A673 (cell line): ENCODE measurements around the gene FUT2. TPM values are rescaled to one million over a fixed set of nuclear protein-coding genes. Genes with fewer than 3 reads are reported as not detected.
A peak's percentile ranks its signal among the peaks of the same experiment; 100 is the strongest.

Experiments
- BruUV-seq: library from RNA; stranded (reverse); fragments of 400-500 nt; replicated peaks from 2 replicates; lab custom pipeline; 2021; lab: Mats Ljungman, UMichigan
- CTCF ChIA-PET: fragments of 300-600 bp; sonication (Branson Sonifier 250); formaldehyde crosslinking; loops from one replicate; lab custom pipeline; 2022; ENCODE audit warnings: antibody characterized with exemption; lab: Charles Lee
- POLR2A ChIA-PET: fragments of 300-600 bp; sonication (Branson Sonifier 250); formaldehyde crosslinking; loops from one replicate; lab custom pipeline; 2022; ENCODE audit warnings: antibody characterized with exemption; ENCODE audit not compliant: low non-redundant PET; lab: Charles Lee
- DNase-seq: peaks from one replicate; pipeline ENCODE4 v3.0.0-alpha.2; 2015; ENCODE audit warnings: low spot score
- H3K27ac ChIP-seq: fragments of 200-600 bp; sonication (generic); 2 replicates; pipeline ENCODE4 v1.5.1; 2016; ENCODE audit warnings: mixed run types, low read depth, mild to moderate bottlenecking, mixed read lengths, antibody characterized with exemption, low read length; ENCODE audit not compliant: poor library complexity, severe bottlenecking
- H3K27me3 ChIP-seq: fragments of 200-600 bp; sonication (generic); replicated peaks from 2 replicates; pipeline ENCODE4 v1.6.1; 2017; ENCODE audit warnings: mixed run types, low read depth, mild to moderate bottlenecking, mixed read lengths, antibody characterized with exemption, low read length; ENCODE audit not compliant: insufficient read depth, poor library complexity
- H3K36me3 ChIP-seq: fragments of 200-600 bp; sonication (generic); 2 replicates; pipeline ENCODE4 v1.6.1; 2016; ENCODE audit warnings: mixed run types, mild to moderate bottlenecking, mixed read lengths, antibody characterized with exemption, low read length; ENCODE audit not compliant: insufficient read depth, poor library complexity, severe bottlenecking
- H3K4me1 ChIP-seq: fragments of 200-600 bp; sonication (generic); 2 replicates; pipeline ENCODE4 v1.6.1; 2017; ENCODE audit warnings: mixed run types, mild to moderate bottlenecking, mixed read lengths, antibody characterized with exemption, low read length; ENCODE audit not compliant: insufficient read depth, poor library complexity, severe bottlenecking
- H3K4me3 ChIP-seq: fragments of 200-600 bp; sonication (generic); 2 replicates; pipeline ENCODE4 v1.5.1; 2016; ENCODE audit warnings: low read depth, mixed run types, mild to moderate bottlenecking, mixed read lengths, low read length; ENCODE audit not compliant: poor library complexity, severe bottlenecking
- H3K9me3 ChIP-seq: fragments of 200-600 bp; sonication (generic); 2 replicates; pipeline ENCODE4 v1.6.1; 2016; ENCODE audit warnings: mixed run types, low read depth, mild to moderate bottlenecking, mixed read lengths, antibody characterized with exemption, low read length; ENCODE audit not compliant: poor library complexity, severe bottlenecking
- CTCF ChIP-seq: fragments of 300-800, 200-600 bp; sonication (generic); conservative IDR thresholded peaks from 2 replicates; pipeline ENCODE4 v1.5.1; 2017; ENCODE audit warnings: low read depth, mild to moderate bottlenecking, antibody characterized with exemption, low read length, moderate library complexity, mixed read lengths
- EZH2 ChIP-seq: fragments of 200-600 bp; sonication (generic); IDR thresholded peaks from 2 replicates; pipeline ENCODE4 v1.6.1; 2017; ENCODE audit warnings: borderline replicate concordance, low read depth, mild to moderate bottlenecking, mixed read lengths, antibody characterized with exemption, low read length; ENCODE audit not compliant: poor library complexity, severe bottlenecking
- intact Hi-C: fragments of 100-400 bp; cut with micrococcal nuclease; formaldehyde crosslinking; loops from one replicate; pipeline ENCODE4 v1.10.0; 2022; ENCODE audit not compliant: unreplicated experiment
- total RNA-seq: library from RNA; stranded (reverse); gene quantifications from 2 replicates; pipeline ENCODE4 v1.2.3, GENCODE V29; 2021

FUT2 gene
- total RNA-seq, 1 experiment from 2014 or later: not detected

GRCh38 chr19:48720613-48721296 lies 25.0 kb downstream of the FUT2 start:
- POLR2A ChIA-PET: no interaction called here

GRCh38 chr19:48722196-48722708 lies 26.5 kb downstream of the FUT2 start:
- POLR2A ChIA-PET: no interaction called here
- CTCF ChIA-PET: no interaction called here

More at GRCh38 chr19:48720613-48721296, 25.0 kb downstream of the FUT2 start:
- CTCF ChIA-PET: no interaction called here
- H3K27ac ChIP-seq: peak overlapping the region; percentile 84
- TF ChIP-seq CTCF: no peak
- no peak for TF ChIP-seq EZH2
- intact Hi-C loops: no loop called here
- BruUV-seq: no TSS peak
- H3K9me3 ChIP-seq: no peaks in the 10 kb centered on the region
- H3K4me3 ChIP-seq: peak overlapping the region; percentile 56
- no peaks in the 10 kb centered on the region for H3K27me3 ChIP-seq
- peaks cover 50% of the 10 kb centered on the region for H3K4me1 ChIP-seq
- peak; percentile 100 for DNase-seq
- H3K36me3 ChIP-seq: no peaks in the 10 kb centered on the region

More at GRCh38 chr19:48722196-48722708, 26.5 kb downstream of the FUT2 start:
- H3K4me1 ChIP-seq: peaks cover 46% of the 10 kb centered on the region
- no peaks in the 10 kb centered on the region for H3K9me3 ChIP-seq
- BruUV-seq: no TSS peak
- H3K27me3 ChIP-seq: no peaks in the 10 kb centered on the region
- intact Hi-C loops: no loop called here
- no peaks in the 10 kb centered on the region for H3K36me3 ChIP-seq
- TF ChIP-seq EZH2 (no peak), CTCF (no peak)
- DNase-seq: no peak
- H3K27ac ChIP-seq: no peak overlapping the region
- no peak overlapping the region for H3K4me3 ChIP-seq
